ENCODE data around the gene VRTN. TPM values are rescaled to one million over a fixed set of nuclear protein-coding genes. Genes with fewer than 3 reads are reported as not detected.

Gene VRTN
- total RNA-seq, 1 donor from 2014 or later = not detected

Other genes starting within 250 kb of the VRTN start
- gene VSX2, start 109.0 kb upstream of the VRTN start, total RNA-seq = not detected
- gene ABCD4, start 45.5 kb upstream of the VRTN start, total RNA-seq = 89.7 TPM
- gene SYNDIG1L, start 77.7 kb downstream of the VRTN start, total RNA-seq = 0.58 TPM
- 258 TPM for gene NPC2, start 144.8 kb downstream of the VRTN start, total RNA-seq
- gene ISCA2, start 145.3 kb downstream of the VRTN start, total RNA-seq = 19.3 TPM